DOHH2 (cell line): ENCODE data around the gene RGS1.
A peak's percentile ranks its signal among the peaks of the same experiment; 100 is the strongest.

Experiments used
- H3F3A ChIP-seq: fragments of 200-600 bp; sonication (generic), shearing (Covaris generic); 2 replicates; pipeline ENCODE4 v1.6.0; 2016; ENCODE audit warnings: antibody characterized with exemption, mild to moderate bottlenecking; ENCODE audit not compliant: control insufficient read depth, insufficient read depth
- H3K27ac ChIP-seq: fragments of 200-600 bp; sonication (generic); 2 replicates; pipeline ENCODE4 v1.5.1; 2014; ENCODE audit warnings: low read depth, mild to moderate bottlenecking, low read length, moderate library complexity
- H3K27me3 ChIP-seq: fragments of 200-600 bp; sonication (generic); 2 replicates; pipeline ENCODE4 v1.6.1; 2014; ENCODE audit warnings: mild to moderate bottlenecking, low read length, mixed read lengths; ENCODE audit not compliant: control insufficient read depth
- H3K36me3 ChIP-seq: fragments of 200-600 bp; sonication (generic); 2 replicates; pipeline ENCODE4 v1.6.1; 2014; ENCODE audit warnings: mild to moderate bottlenecking, low read length, moderate library complexity, mixed read lengths; ENCODE audit not compliant: control insufficient read depth
- H3K4me1 ChIP-seq: fragments of 200-600 bp; sonication (generic); 2 replicates; pipeline ENCODE4 v1.6.1; 2014; ENCODE audit warnings: mild to moderate bottlenecking, low read length, mixed read lengths; ENCODE audit not compliant: control insufficient read depth
- H3K4me2 ChIP-seq: fragments of 200-600 bp; sonication (generic); 2 replicates; pipeline ENCODE4 v1.6.0; 2014; ENCODE audit warnings: mild to moderate bottlenecking, low read length, moderate library complexity
- H3K4me3 ChIP-seq: fragments of 200-600 bp; sonication (generic); 2 replicates; pipeline ENCODE4 v1.5.1; 2014; ENCODE audit warnings: mild to moderate bottlenecking, low read length, mixed read lengths
- H3K79me2 ChIP-seq: fragments of 200-600 bp; sonication (generic); 2 replicates; pipeline ENCODE4 v1.6.1; 2014; ENCODE audit warnings: mild to moderate bottlenecking, low read length, mixed read lengths; ENCODE audit not compliant: control insufficient read depth
- H3K9me2 ChIP-seq: fragments of 200-600 bp; sonication (generic); replicated peaks from 2 replicates; pipeline ENCODE4 v1.6.1; 2014; ENCODE audit warnings: mild to moderate bottlenecking, low read length, mixed read lengths; ENCODE audit not compliant: control insufficient read depth
- H3K9me3 ChIP-seq: fragments of 200-600 bp; sonication (generic); 2 replicates; pipeline ENCODE4 v1.6.1; 2014; ENCODE audit warnings: antibody characterized with exemption, low read length, mixed read lengths; ENCODE audit not compliant: control insufficient read depth, insufficient read depth
- H4K20me1 ChIP-seq: fragments of 200-600 bp; sonication (generic); 2 replicates; pipeline ENCODE4 v1.6.0; 2014; ENCODE audit warnings: low read depth, mild to moderate bottlenecking, antibody characterized with exemption, low read length, moderate library complexity; ENCODE audit not compliant: control insufficient read depth, insufficient read depth
- EZH2phosphoT487 ChIP-seq: fragments of 200-600 bp; sonication (generic); IDR thresholded peaks from 2 replicates; pipeline ENCODE4 v1.6.1; 2017; ENCODE audit warnings: borderline replicate concordance, mild to moderate bottlenecking, antibody characterized with exemption, low read length, moderate library complexity, mixed read lengths
- TF ChIP-seq, protein P1 (sequence below): fragments of 200-600 bp; sonication (generic); IDR thresholded peaks from one replicate; pipeline ENCODE4 v1.5.1; 2014; ENCODE audit warnings: antibody characterized with exemption, mild to moderate bottlenecking, low read depth, low read length; ENCODE audit not compliant: poor library complexity, severe bottlenecking

Gene RGS1

DNA sequence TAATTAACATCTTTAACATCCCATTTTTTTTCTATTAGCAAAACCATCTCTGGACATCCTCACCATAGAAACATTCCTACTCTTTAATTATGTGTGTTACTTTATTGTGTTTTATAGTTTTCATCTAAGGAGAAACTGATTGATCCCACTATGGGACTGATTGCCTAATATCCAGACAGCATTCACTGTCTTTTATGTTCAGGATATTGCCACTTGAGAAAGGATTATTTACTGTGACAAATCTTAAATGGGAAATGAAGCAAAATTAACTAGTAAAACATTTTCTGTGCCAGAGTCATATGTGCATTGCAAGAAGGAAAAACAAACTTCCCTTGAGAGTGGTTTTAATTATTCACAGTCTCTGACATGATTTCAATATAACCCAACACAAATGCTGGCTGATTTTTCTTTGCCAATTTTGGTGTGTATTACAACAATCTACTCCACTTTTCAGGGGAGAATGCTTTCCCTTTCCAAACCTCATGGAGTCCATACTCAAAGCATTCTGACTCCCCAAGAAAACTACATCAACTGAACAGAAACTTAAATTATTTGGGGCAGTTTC lies 44.6 kb downstream of the RGS1 start:
- Histone ChIP-seq H3K36me3 (peaks cover 1% of the 10 kb centered on the region; the same call in 1 of the 2 replicates), H3K4me2 (no peak overlapping the region), H3K9me3 (peaks cover 5% of the 10 kb centered on the region), H3K4me1 (peaks cover 47% of the 10 kb centered on the region), H3K9me2 (no peaks in the 10 kb centered on the region), H3K4me3 (no peak overlapping the region), H3K27me3 (no peaks in the 10 kb centered on the region), H3K27ac (no peak overlapping the region), H3K79me2 (peaks cover 4% of the 10 kb centered on the region; the same call in 1 of the 2 replicates), H4K20me1 (no peaks in the 10 kb centered on the region), H3F3A (peaks cover 11% of the 10 kb centered on the region)
- no peak for TF ChIP-seq EZH2phosphoT487
- TF ChIP-seq, protein P1, sequence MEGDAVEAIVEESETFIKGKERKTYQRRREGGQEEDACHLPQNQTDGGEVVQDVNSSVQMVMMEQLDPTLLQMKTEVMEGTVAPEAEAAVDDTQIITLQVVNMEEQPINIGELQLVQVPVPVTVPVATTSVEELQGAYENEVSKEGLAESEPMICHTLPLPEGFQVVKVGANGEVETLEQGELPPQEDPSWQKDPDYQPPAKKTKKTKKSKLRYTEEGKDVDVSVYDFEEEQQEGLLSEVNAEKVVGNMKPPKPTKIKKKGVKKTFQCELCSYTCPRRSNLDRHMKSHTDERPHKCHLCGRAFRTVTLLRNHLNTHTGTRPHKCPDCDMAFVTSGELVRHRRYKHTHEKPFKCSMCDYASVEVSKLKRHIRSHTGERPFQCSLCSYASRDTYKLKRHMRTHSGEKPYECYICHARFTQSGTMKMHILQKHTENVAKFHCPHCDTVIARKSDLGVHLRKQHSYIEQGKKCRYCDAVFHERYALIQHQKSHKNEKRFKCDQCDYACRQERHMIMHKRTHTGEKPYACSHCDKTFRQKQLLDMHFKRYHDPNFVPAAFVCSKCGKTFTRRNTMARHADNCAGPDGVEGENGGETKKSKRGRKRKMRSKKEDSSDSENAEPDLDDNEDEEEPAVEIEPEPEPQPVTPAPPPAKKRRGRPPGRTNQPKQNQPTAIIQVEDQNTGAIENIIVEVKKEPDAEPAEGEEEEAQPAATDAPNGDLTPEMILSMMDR, result no peak

DNA sequence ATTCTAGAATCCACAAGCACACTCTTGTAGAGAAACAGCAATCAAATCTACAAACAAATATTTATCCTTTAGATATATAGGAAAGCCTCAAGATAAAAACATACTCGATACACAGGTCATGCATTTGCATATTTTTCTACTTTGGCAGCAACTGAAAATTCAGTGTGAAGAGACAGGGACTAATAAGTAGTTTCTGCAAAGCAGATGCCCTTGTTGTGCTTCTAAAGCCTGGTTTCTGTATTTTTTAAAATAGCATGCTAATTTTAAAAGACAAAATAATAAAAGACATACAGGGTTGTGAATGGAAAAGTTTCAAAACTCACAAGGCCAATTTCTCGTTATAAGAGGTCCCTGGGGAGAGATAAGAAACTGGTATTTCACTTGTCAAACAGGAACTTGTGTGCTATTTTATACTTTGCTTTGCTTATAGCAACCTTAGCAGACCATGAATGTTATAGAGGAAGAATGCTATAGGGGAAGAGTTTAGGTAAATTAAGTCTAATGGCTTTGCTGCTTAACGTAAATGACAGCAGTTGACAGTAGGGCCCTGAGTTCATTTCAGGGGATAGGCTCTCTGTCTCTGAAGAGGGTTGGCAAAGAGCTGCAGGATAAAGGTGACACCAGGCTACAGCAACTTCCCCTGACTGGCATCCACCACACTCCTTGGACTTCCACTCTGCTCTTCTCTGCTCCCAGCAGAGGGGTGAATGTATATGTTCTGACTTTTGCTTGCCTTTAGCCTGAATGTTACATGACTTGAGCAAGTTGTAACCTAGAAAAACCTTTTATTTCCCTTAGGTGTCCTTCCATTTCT lies 51.0 kb downstream of the RGS1 start:
- Histone ChIP-seq H3K36me3 (peaks cover 10% of the 10 kb centered on the region; the same call in 1 of the 2 replicates), H3K9me2 (no peaks in the 10 kb centered on the region), H3K4me3 (peak overlapping the region; percentile 75), H3F3A (peaks cover 39% of the 10 kb centered on the region), H3K4me2 (peak overlapping the region; percentile 88), H3K27ac (peak overlapping the region; percentile 97), H3K9me3 (no peaks in the 10 kb centered on the region), H4K20me1 (no peaks in the 10 kb centered on the region), H3K4me1 (peaks cover 73% of the 10 kb centered on the region), H3K79me2 (peaks cover 29% of the 10 kb centered on the region), H3K27me3 (no peaks in the 10 kb centered on the region)
- TF ChIP-seq EZH2phosphoT487, result no peak
- TF ChIP-seq, protein P1, result no peak

DNA sequence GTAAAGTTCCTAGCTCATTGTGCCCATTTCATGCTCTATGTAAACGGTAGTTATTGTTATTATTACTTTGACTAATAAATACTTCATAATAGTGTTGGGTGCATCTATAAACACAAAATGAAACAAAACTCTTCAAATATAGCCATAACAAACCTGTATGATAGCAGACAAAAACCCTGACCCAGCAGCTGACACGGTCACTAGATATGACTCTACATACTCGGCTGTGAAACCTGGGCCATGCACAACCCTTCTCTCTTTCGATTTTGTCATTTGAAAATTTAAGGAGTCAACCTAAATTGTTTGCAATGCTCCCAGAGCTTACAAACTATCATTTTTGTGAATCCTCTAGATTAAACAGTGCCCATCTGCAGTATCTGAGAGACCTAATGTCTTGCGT lies 52.3 kb downstream of the RGS1 start:
- H3K4me1 ChIP-seq, result peaks cover 84% of the 10 kb centered on the region
- H3K27me3 ChIP-seq, result no peaks in the 10 kb centered on the region
- no peaks in the 10 kb centered on the region for H3K9me2 ChIP-seq
- H4K20me1 ChIP-seq, result no peaks in the 10 kb centered on the region
- no peaks in the 10 kb centered on the region for H3K9me3 ChIP-seq
- H3F3A ChIP-seq, result peaks cover 48% of the 10 kb centered on the region
- peaks cover 38% of the 10 kb centered on the region for H3K79me2 ChIP-seq
- peak overlapping the region; percentile 97 for H3K27ac ChIP-seq
- H3K4me2 ChIP-seq, result peak overlapping the region; percentile 88
- peaks cover 10% of the 10 kb centered on the region; the same call in 1 of the 2 replicates for H3K36me3 ChIP-seq
- peak overlapping the region; percentile 70 for H3K4me3 ChIP-seq
- no peak for TF ChIP-seq EZH2phosphoT487
- TF ChIP-seq, protein P1, result no peak
